GM12878 (cell line): Measurements from ENCODE around the gene CCDC117. TPM values are rescaled to one million over a fixed set of nuclear protein-coding genes. Genes with fewer than 3 reads are reported as not detected.

Experiments used
- BACH1 ChIP-seq: fragments of 450-650 bp; IDR thresholded peaks from 2 replicates; pipeline ENCODE4 v1.6.1; 2017; ENCODE audit warnings: mild to moderate bottlenecking, borderline replicate concordance
- CREB1 ChIP-seq: IDR thresholded peaks from 2 replicates; pipeline ENCODE4 v1.6.1; 2012; ENCODE audit warnings: low read depth, mild to moderate bottlenecking, inconsistent platforms
- E4F1 ChIP-seq: fragments of 450-650 bp; IDR thresholded peaks from 2 replicates; pipeline ENCODE4 v1.6.1; 2018; ENCODE audit warnings: borderline replicate concordance, mild to moderate bottlenecking; ENCODE audit not compliant: partially characterized antibody
- EED ChIP-seq: sonication (generic); IDR thresholded peaks from 2 replicates; pipeline ENCODE4 v1.6.1; 2016; ENCODE audit warnings: antibody characterized with exemption, low read depth
- EGR1 ChIP-seq, 2 experiments: IDR thresholded peaks; 1 replicate in 1 of 2; 2 replicates in 1 of 2; pipeline ENCODE4 v1.6.1; 2011 to 2012; ENCODE audit warnings: low read depth in 2 of 2, low read length in 2 of 2, borderline replicate concordance in 1 of 2, mild to moderate bottlenecking in 1 of 2, moderate library complexity in 1 of 2
- KAT2A ChIP-seq: conservative IDR thresholded peaks from 2 replicates; pipeline ENCODE4 v1.6.1; 2011; ENCODE audit warnings: low read depth, low read length; ENCODE audit not compliant: control insufficient read depth
- PAX8 ChIP-seq: fragments of 450-650 bp; IDR thresholded peaks from 2 replicates; pipeline ENCODE4 v1.6.1; 2017; ENCODE audit warnings: mild to moderate bottlenecking, moderate library complexity
- PML ChIP-seq: IDR thresholded peaks from 2 replicates; pipeline ENCODE4 v1.6.1; 2012; ENCODE audit warnings: low read length, inconsistent platforms
- RUNX3 ChIP-seq: IDR thresholded peaks from 2 replicates; pipeline ENCODE4 v1.6.1; 2012; ENCODE audit warnings: low read length, inconsistent platforms
- STAT1 ChIP-seq: fragments of 450-650 bp; conservative IDR thresholded peaks from 2 replicates; pipeline ENCODE4 v1.6.1; 2014; ENCODE audit warnings: antibody characterized with exemption, mild to moderate bottlenecking
- STAT3 ChIP-seq: IDR thresholded peaks from 2 replicates; pipeline ENCODE4 v1.6.1; 2011; ENCODE audit warnings: low read depth, low read length, improper control_type of control experiment
- ZNF217 ChIP-seq: fragments of 450-650 bp; IDR thresholded peaks from 2 replicates; pipeline ENCODE4 v1.6.1; 2017; ENCODE audit warnings: antibody characterized with exemption, mild to moderate bottlenecking
- ZNF274 ChIP-seq: IDR thresholded peaks from one replicate; pipeline ENCODE4 v1.8.0; 2011; ENCODE audit not compliant: insufficient read length, insufficient read depth
- ZNF622 ChIP-seq: fragments of 450-650 bp; IDR thresholded peaks from 2 replicates; pipeline ENCODE4 v1.6.1; 2017; ENCODE audit warnings: mild to moderate bottlenecking, inconsistent platforms
- ZSCAN29 ChIP-seq: fragments of 450-650 bp; IDR thresholded peaks from 2 replicates; pipeline ENCODE4 v1.6.1; 2017; ENCODE audit warnings: mild to moderate bottlenecking, moderate library complexity
- polyA plus RNA-seq, 11 experiments: library from polyadenylated mRNA; depleted of rRNA in 4 of 11; unstranded in 6 of 11; stranded (reverse) in 5 of 11; fragments of >200 nt; fragmentation: Nextera tagmentation in 4 of 11; fragmentation: Illumina TruSeq in 1 of 11; extraction: Ambion mirVana in 4 of 11; extraction: Trizol in 1 of 11; gene quantifications; 1 replicate in 1 of 11; 2 replicates in 10 of 11; pipeline versions ENCODE4 v1.2.1 to v1.2.3, GENCODE V29; 2011 to 2016; ENCODE audit warnings: inconsistent platforms in 2 of 11, missing spikeins in 2 of 11, low read depth in 1 of 11
- total RNA-seq, 4 experiments: library from RNA; depleted of rRNA in 3 of 4; stranded (reverse); fragments of >200 nt in 3 of 4; fragmentation: Illumina TruSeq in 1 of 4; extraction: Trizol in 1 of 4; gene quantifications; 2 replicates each; pipeline versions ENCODE4 v1.2.1 to v1.2.3, GENCODE V29; 2013 to 2021
- TF ChIP-seq, protein P1 (sequence below): IDR thresholded peaks from 2 replicates; pipeline ENCODE4 v1.6.1; 2012; ENCODE audit warnings: low read depth, low read length, improper control_type of control experiment
- TF ChIP-seq, protein P2 (sequence below): IDR thresholded peaks from 2 replicates; pipeline ENCODE4 v1.6.1; 2011; ENCODE audit warnings: low read depth, mild to moderate bottlenecking, low read length, moderate library complexity, borderline replicate concordance; ENCODE audit errors: extremely low read depth
- TF ChIP-seq, protein P3 (sequence below): fragments of 450-650 bp; formaldehyde crosslinking; IDR thresholded peaks from 2 replicates; pipeline ENCODE4 v1.4.0; 2022; ENCODE audit warnings: mild to moderate bottlenecking, moderate library complexity
- TF ChIP-seq, protein P4 (sequence below): fragments of 450-650 bp; conservative IDR thresholded peaks from 2 replicates; pipeline ENCODE4 v1.6.1; 2017; ENCODE audit warnings: mild to moderate bottlenecking, moderate library complexity

CCDC117 gene
- total and polyA plus RNA-seq, 10 of the 15 experiments (the other 5 are each of a cell fraction or from before 2014, with no cell fraction given), result 6.3 to 32.2 (median 20.6) TPM

GRCh38 chr22:28791841-28792490 lies 19.5 kb downstream of the CCDC117 start (continued):
- TF ChIP-seq RUNX3 (peak; percentile 98), PML (peak; percentile 75), KAT2A (no peak), ZNF217 (peak; percentile 82; the same call in 1 of the 2 replicates), EGR1 (IDR thresholded peaks at IDR 0.05; ENCODE audit: borderline replicate concordance in 1 of 2, low read depth in 2 of 2, low read length in 2 of 2) (no peak), PAX8 (no peak), BACH1 (no peak), EED (peak; percentile 73), ZNF274 (no peak), ZNF622 (no peak), STAT1 (no peak), E4F1 (no peak), ZSCAN29 (no peak), STAT3 (0 out of 2 replicates have a peak, but pooled peaks have one; percentile 21), CREB1 (0 out of 2 replicates have a peak, but pooled peaks have one; percentile 27)
- TF ChIP-seq, protein P1, sequence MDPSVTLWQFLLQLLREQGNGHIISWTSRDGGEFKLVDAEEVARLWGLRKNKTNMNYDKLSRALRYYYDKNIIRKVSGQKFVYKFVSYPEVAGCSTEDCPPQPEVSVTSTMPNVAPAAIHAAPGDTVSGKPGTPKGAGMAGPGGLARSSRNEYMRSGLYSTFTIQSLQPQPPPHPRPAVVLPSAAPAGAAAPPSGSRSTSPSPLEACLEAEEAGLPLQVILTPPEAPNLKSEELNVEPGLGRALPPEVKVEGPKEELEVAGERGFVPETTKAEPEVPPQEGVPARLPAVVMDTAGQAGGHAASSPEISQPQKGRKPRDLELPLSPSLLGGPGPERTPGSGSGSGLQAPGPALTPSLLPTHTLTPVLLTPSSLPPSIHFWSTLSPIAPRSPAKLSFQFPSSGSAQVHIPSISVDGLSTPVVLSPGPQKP, result no peak
- TF ChIP-seq, protein P2, sequence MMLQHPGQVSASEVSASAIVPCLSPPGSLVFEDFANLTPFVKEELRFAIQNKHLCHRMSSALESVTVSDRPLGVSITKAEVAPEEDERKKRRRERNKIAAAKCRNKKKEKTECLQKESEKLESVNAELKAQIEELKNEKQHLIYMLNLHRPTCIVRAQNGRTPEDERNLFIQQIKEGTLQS, result no peak
- TF ChIP-seq, protein P3, sequence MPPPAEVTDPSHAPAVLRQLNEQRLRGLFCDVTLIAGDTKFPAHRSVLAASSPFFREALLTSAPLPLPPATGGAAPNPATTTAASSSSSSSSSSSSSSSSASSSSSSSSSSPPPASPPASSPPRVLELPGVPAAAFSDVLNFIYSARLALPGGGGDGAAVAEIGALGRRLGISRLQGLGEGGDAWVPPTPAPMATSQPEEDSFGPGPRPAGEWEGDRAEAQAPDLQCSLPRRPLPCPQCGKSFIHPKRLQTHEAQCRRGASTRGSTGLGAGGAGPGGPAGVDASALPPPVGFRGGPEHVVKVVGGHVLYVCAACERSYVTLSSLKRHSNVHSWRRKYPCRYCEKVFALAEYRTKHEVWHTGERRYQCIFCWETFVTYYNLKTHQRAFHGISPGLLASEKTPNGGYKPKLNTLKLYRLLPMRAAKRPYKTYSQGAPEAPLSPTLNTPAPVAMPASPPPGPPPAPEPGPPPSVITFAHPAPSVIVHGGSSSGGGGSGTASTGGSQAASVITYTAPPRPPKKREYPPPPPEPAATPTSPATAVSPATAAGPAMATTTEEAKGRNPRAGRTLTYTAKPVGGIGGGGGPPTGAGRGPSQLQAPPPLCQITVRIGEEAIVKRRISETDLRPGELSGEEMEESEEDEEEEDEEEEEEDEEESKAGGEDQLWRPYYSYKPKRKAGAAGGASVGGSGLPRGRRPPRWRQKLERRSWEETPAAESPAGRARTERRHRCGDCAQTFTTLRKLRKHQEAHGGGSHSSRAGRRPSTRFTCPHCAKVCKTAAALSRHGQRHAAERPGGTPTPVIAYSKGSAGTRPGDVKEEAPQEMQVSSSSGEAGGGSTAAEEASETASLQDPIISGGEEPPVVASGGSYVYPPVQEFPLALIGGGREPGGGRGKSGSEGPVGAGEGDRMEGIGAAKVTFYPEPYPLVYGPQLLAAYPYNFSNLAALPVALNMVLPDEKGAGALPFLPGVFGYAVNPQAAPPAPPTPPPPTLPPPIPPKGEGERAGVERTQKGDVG, result no peak
- TF ChIP-seq, protein P4, sequence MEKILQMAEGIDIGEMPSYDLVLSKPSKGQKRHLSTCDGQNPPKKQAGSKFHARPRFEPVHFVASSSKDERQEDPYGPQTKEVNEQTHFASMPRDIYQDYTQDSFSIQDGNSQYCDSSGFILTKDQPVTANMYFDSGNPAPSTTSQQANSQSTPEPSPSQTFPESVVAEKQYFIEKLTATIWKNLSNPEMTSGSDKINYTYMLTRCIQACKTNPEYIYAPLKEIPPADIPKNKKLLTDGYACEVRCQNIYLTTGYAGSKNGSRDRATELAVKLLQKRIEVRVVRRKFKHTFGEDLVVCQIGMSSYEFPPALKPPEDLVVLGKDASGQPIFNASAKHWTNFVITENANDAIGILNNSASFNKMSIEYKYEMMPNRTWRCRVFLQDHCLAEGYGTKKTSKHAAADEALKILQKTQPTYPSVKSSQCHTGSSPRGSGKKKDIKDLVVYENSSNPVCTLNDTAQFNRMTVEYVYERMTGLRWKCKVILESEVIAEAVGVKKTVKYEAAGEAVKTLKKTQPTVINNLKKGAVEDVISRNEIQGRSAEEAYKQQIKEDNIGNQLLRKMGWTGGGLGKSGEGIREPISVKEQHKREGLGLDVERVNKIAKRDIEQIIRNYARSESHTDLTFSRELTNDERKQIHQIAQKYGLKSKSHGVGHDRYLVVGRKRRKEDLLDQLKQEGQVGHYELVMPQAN, result no peak
